Kidney (tissue), 14 donors: Measurements from ENCODE around the gene FAM216B. TPM values are rescaled to one million over a fixed set of nuclear protein-coding genes. Genes with fewer than 3 reads are reported as not detected.

Experiments used
- DNase-seq, 5 donors: peaks; one replicate each; pipeline ENCODE4 v3.0.0-alpha.2; 2013 to 2020
- FAIRE-seq: peaks from 2 replicates; lab custom pipeline; 2012; peaks lifted over from hg19 to GRCh38; lab: Jason Lieb, UNC
- H3K27ac ChIP-seq, 2 donors: one replicate each; pipeline ENCODE4 v1.7.0; 2013; ENCODE audit warnings: low read depth in 2 of 2, low read length in 2 of 2, inconsistent platforms in 1 of 2
- H3K27me3 ChIP-seq: one replicate; pipeline ENCODE4 v1.7.1; 2013; ENCODE audit warnings: low read length, inconsistent platforms; ENCODE audit not compliant: control insufficient read depth, insufficient read depth
- H3K36me3 ChIP-seq, 3 donors: one replicate each; pipeline versions ENCODE4 v1.7.0 to v1.7.1; 2013; ENCODE audit warnings: low read length in 3 of 3, control low read depth in 1 of 3, inconsistent platforms in 1 of 3; ENCODE audit not compliant: insufficient read depth in 3 of 3, control insufficient read depth in 2 of 3
- H3K4me1 ChIP-seq, 3 donors: one replicate each; pipeline versions ENCODE4 v1.7.0 to v1.7.1; 2013; ENCODE audit warnings: low read length in 3 of 3, inconsistent platforms in 1 of 3, low read depth in 1 of 3; ENCODE audit not compliant: control insufficient read depth in 2 of 3, insufficient read depth in 2 of 3
- H3K4me3 ChIP-seq, 3 donors: one replicate each; pipeline versions ENCODE4 v1.7.0 to v1.8.1; 2013; ENCODE audit warnings: low read length in 3 of 3, control low read depth in 1 of 3, inconsistent platforms in 1 of 3
- H3K9ac ChIP-seq, 3 donors: one replicate each; pipeline versions ENCODE4 v1.7.0 to v1.7.1; 2013; ENCODE audit warnings: low read length in 3 of 3, control low read depth in 1 of 3, inconsistent platforms in 1 of 3
- H3K9me3 ChIP-seq, 3 donors: one replicate each; pipeline versions ENCODE4 v1.7.0 to v1.7.1; 2013; ENCODE audit warnings: low read length in 3 of 3, control low read depth in 1 of 3, inconsistent platforms in 1 of 3; ENCODE audit not compliant: control insufficient read depth in 2 of 3, insufficient read depth in 1 of 3
- CTCF ChIP-seq: IDR thresholded peaks from 3 replicates; pipeline ENCODE4 v1.5.1; 2012; ENCODE audit warnings: mild to moderate bottlenecking, moderate library complexity, borderline replicate concordance; ENCODE audit not compliant: insufficient read depth; ENCODE audit errors: extremely low read depth
- intact Hi-C: fragments of 100-400 bp; cut with DNase I; formaldehyde crosslinking; loops from one replicate; pipeline ENCODE4 v1.11.1; 2022
- polyA plus RNA-seq: library from polyadenylated mRNA; stranded (reverse); fragments of 350-450 nt; fragmentation: Illumina TruSeq; extraction: RNeasy Lipid Tissue Mini Kit (QIAGEN cat#74804); gene quantifications from one replicate; pipeline ENCODE4 v1.2.3, GENCODE V29; 2014; ENCODE audit warnings: low read depth, low replicate concordance; ENCODE audit not compliant: insufficient read depth
- total RNA-seq: library from RNA; stranded (reverse); fragmentation: NEBNext Ultra II Directional; extraction: Animal tissue kit (Norgen Biotek cat#: 25700); gene quantifications from one replicate; pipeline ENCODE4 v1.2.1, GENCODE V29; 2021
- donor health status: control.
- donor health status: control.
- donor health status: control.
- donor health status: control.
- donor health status: control.
- donor health status: DM: yes; HTN: yes; CAD: no.
- donor health status: Normal renal cell carcinoma (clear cell type).

FAM216B gene
- total and polyA plus RNA-seq, 2 donors from 2014 or later = 0.09 TPM; not detected in 1

GRCh38 chr13:42804244-42804874 is 23.0 kb downstream of the FAM216B start:
- intact Hi-C loops = no loop called here
- Histone ChIP-seq H3K27me3 (no peaks in the 10 kb centered on the region), H3K9ac (no peak overlapping the region), H3K36me3 (no peaks in the 10 kb centered on the region), H3K9me3 (no peaks in the 10 kb centered on the region), H3K4me3 (no peak overlapping the region), H3K4me1 (no peaks in the 10 kb centered on the region), H3K27ac (no peak overlapping the region)
- DNase-seq (no peak), FAIRE-seq (no peak)
- no peak for TF ChIP-seq CTCF

GRCh38 chr13:42807241-42807640 is 25.9 kb downstream of the FAM216B start:
- DNase-seq (no peak), FAIRE-seq (no peak)
- Histone ChIP-seq H3K27me3 (no peaks in the 10 kb centered on the region), H3K36me3 (no peaks in the 10 kb centered on the region), H3K9ac (no peak overlapping the region), H3K9me3 (no peaks in the 10 kb centered on the region), H3K4me1 (no peaks in the 10 kb centered on the region), H3K4me3 (no peak overlapping the region), H3K27ac (no peak overlapping the region)
- TF ChIP-seq CTCF = no peak
- intact Hi-C loops = no loop called here

GRCh38 chr13:42807866-42808265 is 26.5 kb downstream of the FAM216B start:
- TF ChIP-seq CTCF = no peak
- H3K27me3 ChIP-seq = no peaks in the 10 kb centered on the region
- intact Hi-C loops = no loop called here
- no peak overlapping the region for H3K27ac ChIP-seq
- DNase-seq (no peak), FAIRE-seq (no peak)
- no peaks in the 10 kb centered on the region for H3K36me3 ChIP-seq
- no peak overlapping the region for H3K4me3 ChIP-seq
- H3K4me1 ChIP-seq = no peaks in the 10 kb centered on the region
- no peak overlapping the region for H3K9ac ChIP-seq
- no peaks in the 10 kb centered on the region for H3K9me3 ChIP-seq
